HCT116 (cell line): ENCODE measurements around the gene LY6G6D.

ENCODE experiments used
- CTCF ChIP-seq, 3 experiments: fragments of 200-600 bp in 1 of 3; sonication (generic) in 1 of 3; IDR thresholded peaks in 2 of 3; conservative IDR thresholded peaks in 1 of 3; 2 replicates each; pipeline ENCODE4 v1.5.1; 2012 to 2017; ENCODE audit warnings: low read depth in 2 of 3, low read length in 2 of 3, antibody characterized with exemption in 1 of 3, borderline replicate concordance in 1 of 3, control low read depth in 1 of 3, mild to moderate bottlenecking in 1 of 3, mixed read lengths in 1 of 3, mixed run types in 1 of 3, moderate library complexity in 1 of 3; ENCODE audit not compliant: insufficient read depth in 1 of 3
- SIN3A ChIP-seq: IDR thresholded peaks from 2 replicates; pipeline ENCODE4 v1.6.1; 2012; ENCODE audit warnings: low read depth
- ZBTB33 ChIP-seq: IDR thresholded peaks from 2 replicates; pipeline ENCODE4 v1.6.1; 2011; ENCODE audit warnings: mild to moderate bottlenecking, low read length, moderate library complexity; ENCODE audit not compliant: insufficient replicate concordance; ENCODE audit errors: extremely low read depth

- TF ChIP-seq ZBTB33: no peak
- TF ChIP-seq CTCF (IDR thresholded peaks at IDR 0.05 in 2 of 3, conservative IDR thresholded peaks at IDR 0.05 in 1 of 3; ENCODE audit: borderline replicate concordance in 1 of 3, insufficient read depth in 1 of 3, low read depth in 2 of 3, low read length in 2 of 3): no peak
- TF ChIP-seq SIN3A: no peak
Observed at GRCh38 chr6:31767096-31767645, 52.0 kb downstream of the LY6G6D start.
